GM23338 (cell line): Measurements from ENCODE around the gene SPEM3. TPM values are rescaled to one million over a fixed set of nuclear protein-coding genes. Genes with fewer than 3 reads are reported as not detected.

Source experiments
- ATAC-seq: fragments of 200-7000 bp; cut with Tn5 transposase; 3 replicates; pipeline ENCODE4 v1.9.1; 2020
- DNase-seq: peaks from one replicate; pipeline ENCODE4 v3.0.0-alpha.2; 2015; ENCODE audit warnings: low spot score
- H2AFZ ChIP-seq: fragments of 200-600 bp; sonication (generic); 2 replicates; pipeline ENCODE4 v1.8.0; 2016; ENCODE audit warnings: antibody characterized with exemption, mild to moderate bottlenecking, moderate library complexity
- H3F3A ChIP-seq: fragments of 200-600 bp; sonication (generic); replicated peaks from 2 replicates; pipeline ENCODE4 v1.8.0; 2017; ENCODE audit warnings: antibody characterized with exemption, mixed run types, low read depth
- H3K27ac ChIP-seq: fragments of 200-600 bp; sonication (generic); 2 replicates; pipeline ENCODE4 v1.6.1; 2016; ENCODE audit warnings: low read depth
- H3K27me3 ChIP-seq: fragments of 200-600 bp; sonication (generic); 2 replicates; pipeline ENCODE4 v1.8.0; 2016; ENCODE audit warnings: mild to moderate bottlenecking, mixed run types, moderate library complexity; ENCODE audit not compliant: insufficient read depth
- H3K36me3 ChIP-seq: fragments of 200-600 bp; sonication (generic); 2 replicates; pipeline ENCODE4 v1.8.0; 2016; ENCODE audit warnings: mild to moderate bottlenecking; ENCODE audit not compliant: insufficient read depth
- H3K4me1 ChIP-seq: fragments of 200-600 bp; sonication (generic); 2 replicates; pipeline ENCODE4 v1.8.0; 2016; ENCODE audit warnings: mild to moderate bottlenecking, moderate library complexity; ENCODE audit not compliant: insufficient read depth
- H3K4me2 ChIP-seq: fragments of 200-600 bp; sonication (generic); 2 replicates; pipeline ENCODE4 v1.7.1; 2017; ENCODE audit warnings: mixed run types
- H3K4me3 ChIP-seq: fragments of 200-600 bp; sonication (generic); 2 replicates; pipeline ENCODE4 v1.6.1; 2016; ENCODE audit warnings: mixed run types
- H3K79me2 ChIP-seq: fragments of 200-600 bp; sonication (generic); replicated peaks from 2 replicates; pipeline ENCODE4 v1.8.0; 2017; ENCODE audit warnings: mild to moderate bottlenecking; ENCODE audit not compliant: insufficient read depth
- H3K9me2 ChIP-seq: fragments of 200-600 bp; sonication (generic); 2 replicates; pipeline ENCODE4 v1.8.0; 2017; ENCODE audit not compliant: insufficient read depth
- H4K20me1 ChIP-seq: fragments of 200-600 bp; sonication (generic); replicated peaks from 2 replicates; pipeline ENCODE4 v1.8.0; 2017; ENCODE audit warnings: mild to moderate bottlenecking; ENCODE audit not compliant: insufficient read depth
- H3K27ac Mint-ChIP-seq: 2 replicates; pipeline ENCODE4 v1.8.0; 2020; ENCODE audit warnings: inconsistent platforms, mild to moderate bottlenecking, moderate library complexity, mixed read lengths
- H3K27me3 Mint-ChIP-seq: 3 replicates; pipeline ENCODE4 v1.8.0; 2022; ENCODE audit warnings: low read depth, mild to moderate bottlenecking, moderate library complexity, mixed read lengths, inconsistent platforms; ENCODE audit not compliant: insufficient read depth, poor library complexity
- H3K36me3 Mint-ChIP-seq: 3 replicates; pipeline ENCODE4 v1.8.0; 2021; ENCODE audit warnings: low read depth, mild to moderate bottlenecking, inconsistent platforms, moderate library complexity, mixed read lengths
- H3K4me1 Mint-ChIP-seq: 3 replicates; pipeline ENCODE4 v1.8.0; 2020; ENCODE audit warnings: mild to moderate bottlenecking, inconsistent platforms, mixed read lengths
- H3K4me3 Mint-ChIP-seq: 3 replicates; pipeline ENCODE4 v1.8.0; 2021; ENCODE audit warnings: moderate library complexity, mild to moderate bottlenecking, inconsistent platforms, mixed read lengths
- H3K9me3 Mint-ChIP-seq: 3 replicates; pipeline ENCODE4 v1.8.0; 2020; ENCODE audit warnings: moderate library complexity, mild to moderate bottlenecking, inconsistent platforms, mixed read lengths
- CREB1 ChIP-seq: fragments of 250-450 bp; sonication (Bioruptor Pico); IDR thresholded peaks from 2 replicates; pipeline ENCODE4 v1.5.0; 2020; ENCODE audit warnings: low read depth, mild to moderate bottlenecking, moderate library complexity
- EZH2 ChIP-seq: fragments of 200-600 bp; sonication (generic); IDR thresholded peaks from one replicate; pipeline ENCODE4 v1.8.0; 2017; ENCODE audit warnings: antibody characterized with exemption, mild to moderate bottlenecking, low read depth; ENCODE audit not compliant: unreplicated experiment
- JUNB ChIP-seq: IDR thresholded peaks from one replicate; pipeline ENCODE4 v1.6.1; 2016; ENCODE audit warnings: antibody characterized with exemption; ENCODE audit not compliant: unreplicated experiment
- POLR2AphosphoS5 ChIP-seq: IDR thresholded peaks from 2 replicates; pipeline ENCODE4 v1.6.1; 2016; ENCODE audit warnings: antibody characterized with exemption, low read depth
- ZNF114 ChIP-seq: fragments of 250-450 bp; sonication (Bioruptor Pico); IDR thresholded peaks from 2 replicates; pipeline ENCODE4 v1.5.0; 2020; ENCODE audit warnings: mild to moderate bottlenecking, moderate library complexity
- ZNF331 ChIP-seq: fragments of 250-450 bp; sonication (Bioruptor Pico); IDR thresholded peaks from 2 replicates; pipeline ENCODE4 v1.5.0; 2020; ENCODE audit warnings: low read depth, mild to moderate bottlenecking, moderate library complexity
- ZNF462 ChIP-seq: fragments of 250-450 bp; sonication (Bioruptor Pico); IDR thresholded peaks from 2 replicates; pipeline ENCODE4 v1.5.0; 2020; ENCODE audit warnings: mild to moderate bottlenecking, moderate library complexity
- polyA plus RNA-seq: library from polyadenylated mRNA; unstranded; fragments of >200 nt; fragmentation: Nextera tagmentation; extraction: Ambion mirVana; gene quantifications from 2 replicates; pipeline ENCODE4 v1.2.1, GENCODE V29; 2016
- total RNA-seq: library from RNA; depleted of rRNA; stranded (reverse); fragments of >200 nt; shearing (Covaris generic); gene quantifications from 2 replicates; pipeline ENCODE4 v1.2.3, GENCODE V29; 2014

Gene SPEM3
- total and polyA plus RNA-seq, 2 experiments from 2014 or later, result not detected

GRCh38 chr17:7462474-7463371 lies 34.1 kb downstream of the SPEM3 start (continued):
- no peak for TF ChIP-seq ZNF462 (CRISPR knock-in tag)

- DNase-seq, result no peak
- H3K4me3 ChIP-seq, result no peak overlapping the region
- H3K9me3 Mint-ChIP-seq, result no peaks in the 10 kb centered on the region
- peaks cover 11% of the 10 kb centered on the region for H3K36me3 Mint-ChIP-seq
- no peak overlapping the region for H3K27ac ChIP-seq
- H3K27me3 ChIP-seq, result no peaks in the 10 kb centered on the region
- peaks cover 24% of the 10 kb centered on the region for H3K4me1 Mint-ChIP-seq
- no peak overlapping the region for H3K4me3 Mint-ChIP-seq
- peaks cover 17% of the 10 kb centered on the region for H3K27me3 Mint-ChIP-seq
- H3K79me2 ChIP-seq, result no peaks in the 10 kb centered on the region
- TF ChIP-seq CREB1 (CRISPR knock-in tag) (no peak), EZH2 (no peak), POLR2AphosphoS5 (no peak), ZNF331 (no peak), JUNB (no peak), ZNF114 (no peak)
- ATAC-seq, result no peak
- 0 out of 2 replicates have a peak, but pooled peaks cover 5% of the 10 kb centered on the region for H3F3A ChIP-seq
- no peak overlapping the region for H2AFZ ChIP-seq
- H3K9me2 ChIP-seq, result peaks cover 4% of the 10 kb centered on the region; the same call in 1 of the 2 replicates
- H3K27ac Mint-ChIP-seq, result no peak overlapping the region
- no peak overlapping the region for H3K4me2 ChIP-seq
- H3K4me1 ChIP-seq, result peaks cover 15% of the 10 kb centered on the region; the same call in 1 of the 2 replicates
- H3K36me3 ChIP-seq, result no peaks in the 10 kb centered on the region
- no peaks in the 10 kb centered on the region for H4K20me1 ChIP-seq
Measured at GRCh38 chr17:7463372-7463846, 34.8 kb downstream of the SPEM3 start.
